IMR-90 (cell line): Measurements from ENCODE around the gene NIT1. TPM values are rescaled to one million over a fixed set of nuclear protein-coding genes. Genes with fewer than 3 reads are reported as not detected.

ENCODE experiments used
- ATAC-seq: fragments of 200-7000 bp; cut with Tn5 transposase; 2 replicates; pipeline ENCODE4 v1.9.1; 2020; ENCODE audit warnings: low read depth, mild to moderate bottlenecking, moderate library complexity
- BruUV-seq: library from RNA; stranded (reverse); fragments of 400-500 nt; replicated peaks from 2 replicates; lab custom pipeline; 2021; lab: Mats Ljungman, UMichigan
- CTCF ChIA-PET: fragments of 300-600 bp; formaldehyde crosslinking; extraction: SDS; loops from one replicate; lab custom pipeline; 2021; ENCODE audit warnings: antibody characterized with exemption; lab: Yijun Ruan, JAX
- POLR2A ChIA-PET: fragments of 300-600 bp; sonication (Branson Sonifier 250); formaldehyde crosslinking; loops from one replicate; lab custom pipeline; 2022; ENCODE audit warnings: antibody characterized with exemption; ENCODE audit not compliant: unreplicated experiment; lab: Charles Lee
- DNase-seq: peaks from one replicate; pipeline ENCODE4 v3.0.0; 2013
- H2AFZ ChIP-seq: replicated peaks from 2 replicates; pipeline ENCODE3; 2013; ENCODE audit warnings: low read length, mild to moderate bottlenecking; ENCODE audit not compliant: poor library complexity
- H2AK5ac ChIP-seq: 2 replicates; pipeline ENCODE4 v1.6.1; 2013; ENCODE audit warnings: low read depth, low read length, inconsistent platforms
- H2AK9ac ChIP-seq: replicated peaks from 2 replicates; pipeline ENCODE3; 2013; ENCODE audit warnings: mild to moderate bottlenecking, low read depth, low read length, moderate library complexity; ENCODE audit not compliant: poor library complexity
- H2BK120ac ChIP-seq: 2 replicates; pipeline ENCODE4 v1.6.1; 2013; ENCODE audit warnings: low read depth, low read length, inconsistent platforms
- H2BK15ac ChIP-seq: 3 replicates; pipeline ENCODE4 v1.6.1; 2013; ENCODE audit warnings: low read depth, low read length, inconsistent platforms
- H2BK20ac ChIP-seq: 2 replicates; pipeline ENCODE4 v1.6.1; 2013; ENCODE audit warnings: low read depth, mild to moderate bottlenecking, inconsistent platforms, low read length, moderate library complexity
- H2BK5ac ChIP-seq: 2 replicates; pipeline ENCODE4 v1.6.1; 2013; ENCODE audit warnings: mild to moderate bottlenecking, low read depth, low read length, inconsistent platforms; ENCODE audit not compliant: poor library complexity, severe bottlenecking
- H3K14ac ChIP-seq: replicated peaks from 2 replicates; pipeline ENCODE4 v1.6.1; 2013; ENCODE audit warnings: low read depth, low read length, inconsistent platforms
- H3K18ac ChIP-seq: 2 replicates; pipeline ENCODE4 v1.6.1; 2013; ENCODE audit warnings: low read depth, low read length, control low read depth
- H3K23ac ChIP-seq: 2 replicates; pipeline ENCODE4 v1.6.1; 2013; ENCODE audit warnings: low read depth, low read length, inconsistent platforms
- H3K27ac ChIP-seq: 2 replicates; pipeline ENCODE4 v1.5.1; 2013; ENCODE audit warnings: mild to moderate bottlenecking, control low read depth, low read length; ENCODE audit not compliant: insufficient read depth
- H3K27me3 ChIP-seq: 2 replicates; pipeline ENCODE4 v1.6.1; 2013; ENCODE audit warnings: low read length; ENCODE audit not compliant: control insufficient read depth, insufficient read depth
- H3K36me3 ChIP-seq: 2 replicates; pipeline ENCODE4 v1.6.1; 2013; ENCODE audit warnings: low read length, mixed read lengths; ENCODE audit not compliant: control insufficient read depth, insufficient read depth
- H3K4ac ChIP-seq: 2 replicates; pipeline ENCODE4 v1.6.1; 2013; ENCODE audit warnings: low read depth, low read length, inconsistent platforms
- H3K4me1 ChIP-seq: 2 replicates; pipeline ENCODE4 v1.6.1; 2013; ENCODE audit warnings: low read length, mixed read lengths; ENCODE audit not compliant: control insufficient read depth, insufficient read depth
- H3K4me2 ChIP-seq: 2 replicates; pipeline ENCODE4 v1.6.1; 2013; ENCODE audit warnings: low read depth, mild to moderate bottlenecking, control low read depth, low read length, moderate library complexity
- H3K4me3 ChIP-seq: 2 replicates; pipeline ENCODE4 v1.5.1; 2013; ENCODE audit warnings: low read depth, mild to moderate bottlenecking, control low read depth, low read length, moderate library complexity; ENCODE audit not compliant: insufficient read depth
- H3K56ac ChIP-seq: 2 replicates; pipeline ENCODE4 v1.6.1; 2013; ENCODE audit warnings: low read length, inconsistent platforms; ENCODE audit not compliant: insufficient read depth; ENCODE audit errors: extremely low read depth
- H3K79me1 ChIP-seq, 2 experiments: 2 replicates each; pipeline ENCODE4 v1.6.1; 2013; ENCODE audit warnings: low read length in 2 of 2, inconsistent platforms in 1 of 2, low read depth in 1 of 2
- H3K9ac ChIP-seq: 2 replicates; pipeline ENCODE4 v1.6.1; 2013; ENCODE audit warnings: low read depth, low read length, control low read depth
- H3K9me1 ChIP-seq: 2 replicates; pipeline ENCODE4 v1.6.1; 2013; ENCODE audit warnings: low read length, inconsistent platforms; ENCODE audit not compliant: insufficient read depth
- H3K9me3 ChIP-seq: 2 replicates; pipeline ENCODE4 v1.6.1; 2013; ENCODE audit warnings: low read length; ENCODE audit not compliant: control insufficient read depth, insufficient read depth
- H4K20me1 ChIP-seq: 2 replicates; pipeline ENCODE4 v1.6.1; 2013; ENCODE audit warnings: low read length, inconsistent platforms; ENCODE audit not compliant: insufficient read depth
- H4K5ac ChIP-seq: 2 replicates; pipeline ENCODE4 v1.6.1; 2013; ENCODE audit warnings: mild to moderate bottlenecking, low read depth, low read length, control low read depth
- H4K8ac ChIP-seq, 2 experiments: 2 replicates each; pipeline ENCODE4 v1.6.1; 2013; ENCODE audit warnings: low read depth in 2 of 2, low read length in 2 of 2, control low read depth in 1 of 2, inconsistent platforms in 1 of 2
- H4K91ac ChIP-seq: 2 replicates; pipeline ENCODE4 v1.6.1; 2013; ENCODE audit warnings: low read depth, low read length, inconsistent platforms; ENCODE audit not compliant: insufficient read depth
- BHLHE40 ChIP-seq: fragments of 150-350 bp; IDR thresholded peaks from 2 replicates; pipeline ENCODE4 v1.6.1; 2016; ENCODE audit warnings: mild to moderate bottlenecking, low read depth, low read length
- CEBPB ChIP-seq: IDR thresholded peaks from 2 replicates; pipeline ENCODE4 v1.6.1; 2012; ENCODE audit warnings: low read depth, low read length, improper control_type of control experiment
- FOS ChIP-seq: fragments of 150-350 bp; IDR thresholded peaks from 2 replicates; pipeline ENCODE4 v1.6.1; 2016; ENCODE audit warnings: low read depth, low read length
- MAFK ChIP-seq: IDR thresholded peaks from 2 replicates; pipeline ENCODE4 v1.6.1; 2012; ENCODE audit warnings: low read depth, low read length, improper control_type of control experiment
- RFX5 ChIP-seq: IDR thresholded peaks from 2 replicates; pipeline ENCODE4 v1.8.0; 2012; ENCODE audit warnings: low read depth, mild to moderate bottlenecking, low read length, moderate library complexity
- USF2 ChIP-seq: fragments of 150-350 bp; IDR thresholded peaks from 2 replicates; pipeline ENCODE4 v1.6.1; 2017; ENCODE audit warnings: mild to moderate bottlenecking, antibody characterized with exemption, low read length, low read depth
- WGBS, 2 experiments: methylation state at CpG; one replicate each; pipeline versions ENCODE4 v1.1.5 to v1.1.7; 2013; ENCODE audit warnings: missing lambda C conversion rate in 2 of 2; ENCODE audit not compliant: insufficient read length in 1 of 2; ENCODE audit errors: extremely low coverage in 2 of 2; 5-methylcytosine and 5-hydroxymethylcytosine counted together
- dilution Hi-C: fragments of 300-500 bp; cut with HindIII; formaldehyde crosslinking; loops from one replicate; pipeline ENCODE4 v1.14.3; 2018; ENCODE audit warnings: low sequenced_read_pairs; ENCODE audit not compliant: unreplicated experiment
- in situ Hi-C: fragments of 300-500 bp; cut with MboI; formaldehyde crosslinking; loops from 3 replicates; pipeline ENCODE4 v1.14.3; 2019; ENCODE audit warnings: low sequenced_read_pairs, inconsistent platforms, mixed read lengths
- intact Hi-C: fragments of 100-400 bp; cut with micrococcal nuclease; formaldehyde crosslinking; loops from 2 replicates; pipeline ENCODE4 v1.10.0; 2022
- polyA plus RNA-seq, 3 experiments: library from polyadenylated mRNA; depleted of rRNA; stranded (reverse); fragments of >200 nt; gene quantifications; 2 replicates each; pipeline ENCODE4 v1.2.3, GENCODE V29; 2012; ENCODE audit warnings: low replicate concordance in 1 of 3
- total RNA-seq: library from RNA; depleted of rRNA; stranded (reverse); fragments of >200 nt; gene quantifications from 2 replicates; pipeline ENCODE4 v1.2.3, GENCODE V29; 2012

Gene NIT1
- total and polyA plus RNA-seq, 2 of the 4 experiments (the other 2 are of a cell fraction) = 22.8 to 33.6 TPM

- ChIA-PET CTCF (interaction anchor here (1.6 to 2.4 kb wide), 3 partner anchors 11 to 61 kb away, joined by 3 to 13 read pairs (median 5); partner anchors contain the start of gene USF1), POLR2A (no interaction called here)
- no peak overlapping the region for H2AFZ ChIP-seq
- BruUV-seq = no TSS peak
- H3K27me3 ChIP-seq = no peaks in the 10 kb centered on the region
- H3K36me3 ChIP-seq = peaks cover 3% of the 10 kb centered on the region; the same call in 1 of the 2 replicates
- WGBS, 2 experiments = 83% methylated on average over 1 of the region's 2 CpGs; no CpG with 5 or more reads in 1 of the 2 experiments
- ATAC-seq (no peak), DNase-seq (no peak)
- H3K4me2 ChIP-seq = no peak overlapping the region
- no peak overlapping the region for H3K4ac ChIP-seq
- no peak overlapping the region for H3K14ac ChIP-seq
- H4K5ac ChIP-seq = no peak overlapping the region
- no peak overlapping the region for H3K18ac ChIP-seq
- H2BK5ac ChIP-seq = no peak overlapping the region
- H3K27ac ChIP-seq = no peak overlapping the region
- H3K9ac ChIP-seq = no peak overlapping the region
- H3K79me1 ChIP-seq = no peaks in the 10 kb centered on the region; a peak in 1 of 4 replicates
- no peak overlapping the region for H2AK9ac ChIP-seq
- H4K20me1 ChIP-seq = peaks cover 10% of the 10 kb centered on the region
- H3K9me3 ChIP-seq = no peaks in the 10 kb centered on the region
- no peak overlapping the region for H2BK15ac ChIP-seq
- no peak overlapping the region for H3K4me3 ChIP-seq
- H4K8ac ChIP-seq = no peak overlapping the region
- dilution Hi-C loops = no loop called here
- no peak overlapping the region for H3K56ac ChIP-seq
- in situ Hi-C loops = loop anchor here (5.0 kb wide), 1 partner anchor 99 kb away; no protein-coding TSS in a partner anchor
- H3K9me1 ChIP-seq = peaks cover 9% of the 10 kb centered on the region
- intact Hi-C loops = loop anchor here (2.0 to 5.0 kb wide), 2 partner anchors 23 to 369 kb away; no protein-coding TSS in a partner anchor
- H3K4me1 ChIP-seq = peaks cover 12% of the 10 kb centered on the region
- no peak overlapping the region for H2AK5ac ChIP-seq
- H3K23ac ChIP-seq = no peak overlapping the region
- no peak overlapping the region for H2BK20ac ChIP-seq
- no peak overlapping the region for H2BK120ac ChIP-seq
- no peak overlapping the region for H4K91ac ChIP-seq
- TF ChIP-seq RFX5 (no peak), MAFK (no peak), USF2 (no peak), BHLHE40 (no peak), FOS (no peak), CEBPB (no peak)
These were observed 21.9 kb upstream of the NIT1 start for GRCh38 chr1:161096015-161096414.
